Activated naive CD4-positive, alpha-beta T cell treated with anti-CD3 and anti-CD28 coated beads for 36 hours (primary cell): ENCODE measurements around the gene JAKMIP2. TPM values are rescaled to one million over a fixed set of nuclear protein-coding genes. Genes with fewer than 3 reads are reported as not detected.
"Not testable (repeated sequence)": the region's sequence is repeated elsewhere in the genome, so short reads cannot be mapped to it uniquely, and the experiment has no call there.

Experiments used
- CTCF ChIA-PET: fragments of 350-600 bp; sonication (Branson Sonifier 250); formaldehyde crosslinking; loops from one replicate; lab custom pipeline; 2021; ENCODE audit warnings: antibody characterized with exemption; lab: Charles Lee
- DNase-seq: peaks from one replicate; pipeline ENCODE4 v3.0.0-alpha.2; 2020
- H3K27ac Mint-ChIP-seq: one replicate; pipeline ENCODE4 v1.8.0; 2021; ENCODE audit warnings: mild to moderate bottlenecking, mixed read lengths
- H3K27me3 Mint-ChIP-seq: one replicate; pipeline ENCODE4 v1.8.0; 2021; ENCODE audit warnings: low read depth, mixed read lengths
- H3K36me3 Mint-ChIP-seq: one replicate; pipeline ENCODE4 v1.8.0; 2021; ENCODE audit warnings: low read depth, mixed read lengths
- H3K4me1 Mint-ChIP-seq: one replicate; pipeline ENCODE4 v1.8.0; 2021; ENCODE audit warnings: low read depth, mixed read lengths
- H3K4me3 Mint-ChIP-seq: one replicate; pipeline ENCODE4 v1.8.0; 2021; ENCODE audit warnings: mild to moderate bottlenecking, moderate library complexity, mixed read lengths
- H3K9me3 Mint-ChIP-seq: one replicate; pipeline ENCODE4 v1.8.0; 2021; ENCODE audit warnings: mixed read lengths
- intact Hi-C: fragments of 100-400 bp; cut with micrococcal nuclease; formaldehyde crosslinking; loops from one replicate; pipeline ENCODE4 v1.15.1; 2023
- total RNA-seq, 2 experiments: library from RNA; stranded (reverse); gene quantifications; one replicate each; pipeline ENCODE4 v1.2.3, GENCODE V29; 2021

Gene JAKMIP2
- total RNA-seq, 2 experiments from 2014 or later: 0.14 to 0.17 TPM

- Mint-ChIP-seq H3K36me3 (no peaks in the 10 kb centered on the region), H3K27ac (no peak overlapping the region), H3K27me3 (peaks cover 2% of the 10 kb centered on the region), H3K9me3 (peaks cover 10% of the 10 kb centered on the region), H3K4me1 (no peaks in the 10 kb centered on the region), H3K4me3 (no peak overlapping the region)
- intact Hi-C loops: no loop called here
- no peak for DNase-seq
- CTCF ChIA-PET: no interaction called here
Observed at GRCh38 chr5:147658293-147658932, 124.1 kb downstream of the JAKMIP2 start.

DNA sequence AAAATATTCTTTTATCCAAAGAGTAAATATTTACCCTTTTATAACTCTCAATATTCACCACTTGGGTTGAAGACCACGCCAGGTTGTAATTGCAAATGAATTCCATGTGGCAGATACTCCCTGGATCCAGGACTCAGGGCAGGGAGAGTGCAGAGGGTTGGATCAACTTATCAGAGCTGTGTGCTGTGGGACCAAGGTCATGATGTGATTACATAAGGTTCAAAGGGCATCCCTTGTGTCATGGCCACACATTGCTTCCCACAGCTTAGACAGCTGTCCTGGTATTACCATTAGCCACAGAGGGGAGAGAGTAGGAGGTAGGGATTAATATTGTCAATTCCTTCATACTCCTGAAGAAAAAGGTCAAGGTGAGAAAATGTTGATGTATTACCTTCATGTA is 133.9 kb downstream of the JAKMIP2 start:
- CTCF ChIA-PET: no interaction called here
- intact Hi-C loops: no loop called here
- DNase-seq: no peak
- Mint-ChIP-seq H3K36me3 (no peaks in the 10 kb centered on the region), H3K4me3 (no peak overlapping the region), H3K27ac (no peak overlapping the region), H3K4me1 (no peaks in the 10 kb centered on the region), H3K9me3 (no peaks in the 10 kb centered on the region), H3K27me3 (no peaks in the 10 kb centered on the region)

- no peak overlapping the region for H3K4me3 Mint-ChIP-seq
- DNase-seq: no peak
- H3K27ac Mint-ChIP-seq: no peak overlapping the region
- CTCF ChIA-PET: no interaction called here
- no peaks in the 10 kb centered on the region for H3K27me3 Mint-ChIP-seq
- intact Hi-C loops: no loop called here
- H3K9me3 Mint-ChIP-seq: no peaks in the 10 kb centered on the region
- no peaks in the 10 kb centered on the region for H3K36me3 Mint-ChIP-seq
- H3K4me1 Mint-ChIP-seq: no peaks in the 10 kb centered on the region
Observed at GRCh38 chr5:147645197-147645596, 137.3 kb downstream of the JAKMIP2 start.

DNA sequence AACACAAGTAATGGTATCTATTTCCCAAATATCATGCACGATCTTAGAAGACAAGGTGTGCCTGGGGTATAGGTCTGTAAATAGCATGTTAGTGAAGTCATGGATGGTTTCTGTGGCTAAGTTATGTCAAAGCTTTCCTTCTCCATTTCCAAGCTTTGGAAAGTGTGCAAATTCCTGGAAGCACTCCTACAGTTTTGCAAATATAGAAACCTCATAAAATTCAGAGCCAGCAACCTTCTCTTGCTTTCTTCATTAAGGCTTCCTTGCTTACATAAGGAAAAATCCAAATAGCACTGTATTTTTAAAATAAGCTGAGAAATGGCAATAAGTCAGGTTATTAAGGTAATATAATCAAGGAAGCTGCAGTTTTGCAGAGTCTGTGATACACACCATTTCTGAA is 138.1 kb downstream of the JAKMIP2 start:
- CTCF ChIA-PET: no interaction called here
- Mint-ChIP-seq H3K9me3 (no peaks in the 10 kb centered on the region), H3K4me1 (no peaks in the 10 kb centered on the region), H3K27me3 (no peaks in the 10 kb centered on the region), H3K4me3 (no peak overlapping the region), H3K27ac (no peak overlapping the region), H3K36me3 (no peaks in the 10 kb centered on the region)
- intact Hi-C loops: no loop called here
- no peak for DNase-seq

DNA sequence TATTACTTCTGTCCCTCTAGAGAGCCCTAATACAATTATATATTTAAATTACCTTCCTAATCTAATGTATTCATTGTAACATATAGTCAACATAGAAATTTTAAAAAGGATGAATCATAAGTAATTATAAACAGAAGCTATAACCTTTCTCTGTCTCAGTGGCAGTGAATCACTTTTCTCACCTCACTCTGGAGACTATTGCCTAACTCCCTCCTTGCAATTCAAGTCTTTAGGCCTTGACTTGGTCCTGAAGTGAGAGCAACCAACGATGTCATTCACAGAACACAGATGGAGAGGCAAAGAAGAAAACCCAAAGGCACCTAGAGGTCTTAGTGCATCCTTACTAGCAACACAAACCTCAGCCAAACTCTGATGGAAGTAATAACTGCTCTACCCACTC is 139.4 kb downstream of the JAKMIP2 start:
- Mint-ChIP-seq H3K4me1 (no peaks in the 10 kb centered on the region), H3K9me3 (no peaks in the 10 kb centered on the region), H3K27me3 (no peaks in the 10 kb centered on the region), H3K36me3 (no peaks in the 10 kb centered on the region), H3K27ac (no peak overlapping the region), H3K4me3 (no peak overlapping the region)
- intact Hi-C loops: no loop called here
- CTCF ChIA-PET: no interaction called here
- no peak for DNase-seq

DNA sequence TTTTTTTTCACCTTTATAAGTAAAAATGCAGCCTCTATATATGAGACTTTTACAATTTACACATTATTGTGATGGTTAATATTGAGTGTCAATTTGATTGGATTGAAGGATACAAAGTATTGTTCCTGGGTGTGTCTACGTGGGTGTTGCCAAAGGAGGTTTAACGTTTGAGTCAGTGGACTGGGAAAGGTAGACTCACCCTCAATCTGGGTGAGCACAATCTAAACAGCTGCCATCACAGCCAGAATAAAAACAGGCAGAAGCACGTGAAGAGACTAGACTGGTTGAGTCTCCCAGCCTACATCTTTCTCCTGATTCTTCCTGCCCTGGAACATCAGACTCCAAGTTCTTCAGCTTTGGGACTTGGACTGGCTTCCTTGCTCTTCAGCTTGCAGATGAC is 139.9 kb downstream of the JAKMIP2 start:
- CTCF ChIA-PET: no interaction called here
- H3K4me3 Mint-ChIP-seq: no peak overlapping the region

GRCh38 chr5:147639321-147639720 is 143.2 kb downstream of the JAKMIP2 start:
- intact Hi-C loops: no loop called here
- CTCF ChIA-PET: interaction anchor here (1.2 kb wide), 1 partner anchor 11 kb away, joined by 7 read pairs; no protein-coding TSS in a partner anchor
- Mint-ChIP-seq H3K27me3 (no peaks in the 10 kb centered on the region), H3K4me1 (no peaks in the 10 kb centered on the region), H3K4me3 (no peak overlapping the region), H3K27ac (no peak overlapping the region), H3K9me3 (no peaks in the 10 kb centered on the region), H3K36me3 (no peaks in the 10 kb centered on the region)
- no peak for DNase-seq

More for the DNA sequence above, 139.9 kb downstream of the JAKMIP2 start:
- Mint-ChIP-seq H3K27ac (no peak overlapping the region), H3K9me3 (no peaks in the 10 kb centered on the region), H3K36me3 (no peaks in the 10 kb centered on the region), H3K4me1 (no peaks in the 10 kb centered on the region), H3K27me3 (no peaks in the 10 kb centered on the region)
- DNase-seq: no peak
- intact Hi-C loops: no loop called here

GRCh38 chr5:147636729-147636984 is 145.9 kb downstream of the JAKMIP2 start:
- no peaks in the 10 kb centered on the region for H3K4me1 Mint-ChIP-seq
- no peaks in the 10 kb centered on the region for H3K27me3 Mint-ChIP-seq
- no peaks in the 10 kb centered on the region for H3K9me3 Mint-ChIP-seq
- H3K36me3 Mint-ChIP-seq: no peaks in the 10 kb centered on the region
- no peak for DNase-seq
- CTCF ChIA-PET: interaction anchor here (1.2 kb wide), 1 partner anchor 9 kb away, joined by 6 read pairs; no protein-coding TSS in a partner anchor
- H3K27ac Mint-ChIP-seq: no peak overlapping the region
- no peak overlapping the region for H3K4me3 Mint-ChIP-seq
- intact Hi-C loops: no loop called here

- Mint-ChIP-seq H3K27me3 (no peaks in the 10 kb centered on the region), H3K4me3 (no peak overlapping the region), H3K4me1 (no peaks in the 10 kb centered on the region), H3K36me3 (no peaks in the 10 kb centered on the region), H3K9me3 (no peaks in the 10 kb centered on the region), H3K27ac (no peak overlapping the region)
- intact Hi-C loops: no loop called here
- CTCF ChIA-PET: interaction anchor here (1.2 kb wide), 1 partner anchor 8 kb away, joined by 6 read pairs; no protein-coding TSS in a partner anchor
- DNase-seq: no peak
Observed at GRCh38 chr5:147635882-147636728, 146.4 kb downstream of the JAKMIP2 start.

DNA sequence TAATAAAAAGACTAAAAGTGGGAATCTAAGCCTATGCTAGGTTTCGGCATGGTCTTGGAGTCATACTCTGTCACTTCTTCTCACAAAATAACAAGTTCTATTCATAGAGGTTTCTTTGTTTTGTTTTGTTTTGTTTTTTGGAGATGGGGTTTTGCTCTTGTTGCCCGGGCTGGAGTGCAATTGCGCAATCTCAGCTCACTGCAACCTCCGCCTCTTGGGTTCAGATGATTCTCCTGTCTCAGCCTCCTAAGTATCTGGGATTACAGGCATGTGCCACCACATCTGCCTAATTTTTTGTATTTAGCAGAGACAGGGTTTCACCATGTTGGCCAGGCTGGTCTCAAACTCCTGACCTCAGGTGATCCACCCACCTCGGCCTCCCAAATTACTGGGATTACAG is 147.1 kb downstream of the JAKMIP2 start:
- H3K9me3 Mint-ChIP-seq, H3K27ac Mint-ChIP-seq, H3K4me1 Mint-ChIP-seq, H3K4me3 Mint-ChIP-seq, intact Hi-C loops, H3K36me3 Mint-ChIP-seq, H3K27me3 Mint-ChIP-seq, CTCF ChIA-PET, DNase-seq: not testable (repeated sequence)

- no peak overlapping the region for H3K4me3 Mint-ChIP-seq
- DNase-seq: no peak
- intact Hi-C loops: no loop called here
- no peaks in the 10 kb centered on the region for H3K27me3 Mint-ChIP-seq
- no peak overlapping the region for H3K27ac Mint-ChIP-seq
- no peaks in the 10 kb centered on the region for H3K4me1 Mint-ChIP-seq
- H3K36me3 Mint-ChIP-seq: no peaks in the 10 kb centered on the region
- CTCF ChIA-PET: interaction anchor here (1.1 kb wide), 1 partner anchor 190 kb away, joined by 4 read pairs; no protein-coding TSS in a partner anchor
- no peaks in the 10 kb centered on the region for H3K9me3 Mint-ChIP-seq
Observed at GRCh38 chr5:147633173-147633572, 149.4 kb downstream of the JAKMIP2 start.

GRCh38 chr5:147631428-147632003 is 151.0 kb downstream of the JAKMIP2 start:
- Mint-ChIP-seq H3K27ac (no peak overlapping the region), H3K4me1 (no peaks in the 10 kb centered on the region), H3K4me3 (no peak overlapping the region), H3K27me3 (peaks cover 7% of the 10 kb centered on the region), H3K36me3 (no peaks in the 10 kb centered on the region), H3K9me3 (no peaks in the 10 kb centered on the region)
- CTCF ChIA-PET: no interaction called here
- DNase-seq: no peak
- intact Hi-C loops: no loop called here
